GM18861 (cell line): Measurements from ENCODE around the gene SLC38A1.
"Not testable (repeated sequence)": the region's sequence is repeated elsewhere in the genome, so short reads cannot be mapped to it uniquely, and the experiment has no call there.

Experiments
- ATAC-seq: cut with Tn5 transposase; IDR thresholded peaks from one replicate; pipeline ENCODE4 v1.9.1; 2021; ENCODE audit not compliant: unreplicated experiment

Gene SLC38A1

GRCh38 chr12:46174061-46174662, 94.7 kb downstream of the SLC38A1 start:
- peak; percentile 38 for ATAC-seq

GRCh38 chr12:46168426-46168825, 100.4 kb downstream of the SLC38A1 start:
- no peak for ATAC-seq

- ATAC-seq = no peak
Measured at GRCh38 chr12:46167412-46167811, 101.4 kb downstream of the SLC38A1 start.

GRCh38 chr12:46165191-46165590, 103.7 kb downstream of the SLC38A1 start:
- no peak for ATAC-seq

- ATAC-seq = no peak
Measured at GRCh38 chr12:46164186-46164761, 104.6 kb downstream of the SLC38A1 start.

- not testable (repeated sequence) for ATAC-seq
Measured at GRCh38 chr12:46162549-46163076, 106.2 kb downstream of the SLC38A1 start.

- ATAC-seq = no peak
Measured at GRCh38 chr12:46160981-46161690, 107.7 kb downstream of the SLC38A1 start.

GRCh38 chr12:46160101-46160980, 108.5 kb downstream of the SLC38A1 start:
- ATAC-seq = no peak

GRCh38 chr12:46159309-46159901, 109.4 kb downstream of the SLC38A1 start:
- ATAC-seq = no peak

- no peak for ATAC-seq
Measured at GRCh38 chr12:46158501-46158900, 110.3 kb downstream of the SLC38A1 start.

GRCh38 chr12:46154221-46154985, 114.4 kb downstream of the SLC38A1 start:
- no peak for ATAC-seq

GRCh38 chr12:46153268-46153872, 115.5 kb downstream of the SLC38A1 start:
- no peak for ATAC-seq

- ATAC-seq = no peak
Measured at GRCh38 chr12:46152456-46152855, 116.4 kb downstream of the SLC38A1 start.

GRCh38 chr12:46150735-46151134, 118.1 kb downstream of the SLC38A1 start:
- no peak for ATAC-seq

- no peak for ATAC-seq
Measured at GRCh38 chr12:46149905-46150304, 118.9 kb downstream of the SLC38A1 start.

- ATAC-seq = no peak
Measured at GRCh38 chr12:46149079-46149464, 119.8 kb downstream of the SLC38A1 start.

- ATAC-seq = no peak
Measured at GRCh38 chr12:46148327-46149078, 120.3 kb downstream of the SLC38A1 start.

GRCh38 chr12:46147144-46147543, 121.7 kb downstream of the SLC38A1 start:
- ATAC-seq = peak; percentile 68

GRCh38 chr12:46145881-46146280, 123.0 kb downstream of the SLC38A1 start:
- ATAC-seq = no peak
